ENCODE measurements around the gene MEPE. TPM values are rescaled to one million over a fixed set of nuclear protein-coding genes. Genes with fewer than 3 reads are reported as not detected.

MEPE gene
- total and polyA plus RNA-seq, 4 donors = 0.02 TPM; not detected in 3

GRCh38 chr4:87838205-87838604 lies 5.4 kb downstream of the MEPE start:
- DNase-seq = no peak
- Histone ChIP-seq H3K27me3 (ENCODE audit: control insufficient read depth in 3 of 3, insufficient read depth in 3 of 3, low read length in 2 of 3) (no peaks in the 10 kb centered on the region), H3K9me3 (ENCODE audit: control insufficient read depth in 4 of 4, insufficient read depth in 3 of 4, low read length in 3 of 4) (peaks cover 0 to 1% (median 0%) of the 10 kb centered on the region in 4 donors), H3K9ac (ENCODE audit: insufficient read depth in 1 of 2, low read length in 2 of 2) (no peak overlapping the region), H3K4me1 (ENCODE audit: control insufficient read depth in 5 of 5, insufficient read depth in 5 of 5, low read length in 5 of 5) (peaks cover 0 to 19% (median 2%) of the 10 kb centered on the region in 5 donors), H3K4me3 (no peak overlapping the region), H3K27ac (ENCODE audit: low read depth in 1 of 2, low read length in 1 of 2) (no peak overlapping the region), H3K36me3 (ENCODE audit: control insufficient read depth in 4 of 4, insufficient read depth in 4 of 4, low read length in 4 of 4) (no peaks in the 10 kb centered on the region)
- TF ChIP-seq, protein P1, sequence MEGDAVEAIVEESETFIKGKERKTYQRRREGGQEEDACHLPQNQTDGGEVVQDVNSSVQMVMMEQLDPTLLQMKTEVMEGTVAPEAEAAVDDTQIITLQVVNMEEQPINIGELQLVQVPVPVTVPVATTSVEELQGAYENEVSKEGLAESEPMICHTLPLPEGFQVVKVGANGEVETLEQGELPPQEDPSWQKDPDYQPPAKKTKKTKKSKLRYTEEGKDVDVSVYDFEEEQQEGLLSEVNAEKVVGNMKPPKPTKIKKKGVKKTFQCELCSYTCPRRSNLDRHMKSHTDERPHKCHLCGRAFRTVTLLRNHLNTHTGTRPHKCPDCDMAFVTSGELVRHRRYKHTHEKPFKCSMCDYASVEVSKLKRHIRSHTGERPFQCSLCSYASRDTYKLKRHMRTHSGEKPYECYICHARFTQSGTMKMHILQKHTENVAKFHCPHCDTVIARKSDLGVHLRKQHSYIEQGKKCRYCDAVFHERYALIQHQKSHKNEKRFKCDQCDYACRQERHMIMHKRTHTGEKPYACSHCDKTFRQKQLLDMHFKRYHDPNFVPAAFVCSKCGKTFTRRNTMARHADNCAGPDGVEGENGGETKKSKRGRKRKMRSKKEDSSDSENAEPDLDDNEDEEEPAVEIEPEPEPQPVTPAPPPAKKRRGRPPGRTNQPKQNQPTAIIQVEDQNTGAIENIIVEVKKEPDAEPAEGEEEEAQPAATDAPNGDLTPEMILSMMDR (IDR thresholded peaks at IDR 0.05; ENCODE audit: control extremely low read depth, extremely low read depth) = no peak
- ATAC-seq (ENCODE audit: insufficient read depth, low FRiP score) = no peak
- 81 to 83% methylated on average over 6 of the region's 6 CpGs for WGBS, 2 donors

DNA sequence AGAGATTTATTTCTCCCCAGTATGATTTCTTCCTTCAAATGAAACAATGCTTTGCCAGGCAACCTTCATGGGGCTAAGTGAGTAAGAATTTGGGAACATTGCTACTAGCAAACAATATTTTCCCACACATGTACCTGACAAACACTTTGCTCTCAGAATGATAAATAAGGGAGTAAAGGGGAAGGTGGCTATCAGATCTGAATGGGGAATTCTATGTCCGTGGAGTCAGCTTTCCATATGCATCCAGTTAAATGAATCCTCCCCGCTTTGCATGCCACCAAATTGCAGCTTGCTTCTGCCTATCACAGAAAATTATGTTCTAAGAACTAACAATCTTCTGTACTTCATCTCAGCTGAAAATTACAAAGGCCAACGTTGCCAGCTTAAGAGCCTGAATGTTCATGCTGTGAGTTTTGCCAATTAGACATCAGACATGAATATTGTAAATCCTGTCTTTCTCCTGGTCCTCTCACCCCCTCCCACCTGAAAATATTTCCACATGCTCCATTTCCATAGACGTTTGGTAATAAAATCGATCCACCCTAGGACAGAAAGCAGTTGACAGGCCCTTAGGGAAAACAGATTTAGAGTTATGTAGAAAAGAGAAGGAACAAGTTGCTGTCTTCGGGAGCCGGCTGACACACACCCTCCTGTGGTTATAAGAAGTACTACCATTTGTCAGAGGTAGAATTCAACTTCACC lies 6.3 kb downstream of the MEPE start:
- Histone ChIP-seq H3K36me3 (ENCODE audit: control insufficient read depth in 4 of 4, insufficient read depth in 4 of 4, low read length in 4 of 4) (no peaks in the 10 kb centered on the region), H3K27ac (ENCODE audit: low read depth in 1 of 2, low read length in 1 of 2) (no peak overlapping the region), H3K27me3 (ENCODE audit: control insufficient read depth in 3 of 3, insufficient read depth in 3 of 3, low read length in 2 of 3) (no peaks in the 10 kb centered on the region), H3K4me1 (ENCODE audit: control insufficient read depth in 5 of 5, insufficient read depth in 5 of 5, low read length in 5 of 5) (peaks cover 0 to 20% (median 5%) of the 10 kb centered on the region in 5 donors), H3K9me3 (ENCODE audit: control insufficient read depth in 4 of 4, insufficient read depth in 3 of 4, low read length in 3 of 4) (peaks cover 0 to 1% (median 0%) of the 10 kb centered on the region in 4 donors), H3K9ac (ENCODE audit: insufficient read depth in 1 of 2, low read length in 2 of 2) (no peak overlapping the region), H3K4me3 (no peak overlapping the region)
- TF ChIP-seq, protein P1 (IDR thresholded peaks at IDR 0.05; ENCODE audit: control extremely low read depth, extremely low read depth) = peak; percentile 12
- ATAC-seq (ENCODE audit: insufficient read depth, low FRiP score) = no peak
- 32 to 34% methylated on average over 7 of the region's 7 CpGs for WGBS, 2 donors
- peak; percentile 40 to 67 (median 64) for DNase-seq

DNA sequence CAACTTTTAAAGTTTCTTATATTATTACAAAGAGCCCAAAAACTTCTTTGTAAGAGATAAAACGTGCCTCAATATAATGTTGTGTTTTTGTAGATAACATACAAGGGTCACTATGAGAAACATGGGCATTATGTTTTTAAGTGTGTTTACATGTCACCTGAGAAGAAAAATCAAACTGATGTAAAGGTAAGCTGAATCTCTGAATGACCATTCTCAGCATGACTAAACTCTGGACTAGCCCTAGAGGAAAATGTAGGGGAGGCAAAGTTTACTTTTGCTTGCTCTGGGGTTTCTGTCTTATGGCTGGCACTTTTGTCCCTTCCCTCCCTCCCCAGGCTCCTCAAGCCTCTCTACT lies 6.8 kb downstream of the MEPE start:
- TF ChIP-seq, protein P1 (IDR thresholded peaks at IDR 0.05; ENCODE audit: control extremely low read depth, extremely low read depth) = no peak
- H3K27me3 ChIP-seq (ENCODE audit: control insufficient read depth in 3 of 3, insufficient read depth in 3 of 3, low read length in 2 of 3) = no peaks in the 10 kb centered on the region
- H3K9me3 ChIP-seq (ENCODE audit: control insufficient read depth in 4 of 4, insufficient read depth in 3 of 4, low read length in 3 of 4) = peaks cover 0 to 1% (median 0%) of the 10 kb centered on the region in 4 donors
- H3K4me1 ChIP-seq (ENCODE audit: control insufficient read depth in 5 of 5, insufficient read depth in 5 of 5, low read length in 5 of 5) = peaks cover 0 to 15% (median 5%) of the 10 kb centered on the region in 5 donors
- H3K9ac ChIP-seq (ENCODE audit: insufficient read depth in 1 of 2, low read length in 2 of 2) = peak overlapping the region in 1 of 2 donors; percentile 38
- WGBS, 2 donors = 0 to 4% methylated on average over 1 of the region's 1 CpG
- H3K36me3 ChIP-seq (ENCODE audit: control insufficient read depth in 4 of 4, insufficient read depth in 4 of 4, low read length in 4 of 4) = no peaks in the 10 kb centered on the region
- ATAC-seq (ENCODE audit: insufficient read depth, low FRiP score) = no peak
- H3K27ac ChIP-seq (ENCODE audit: low read depth in 1 of 2, low read length in 1 of 2) = no peak overlapping the region
- no peak for DNase-seq
- H3K4me3 ChIP-seq = no peak overlapping the region

Measured in lung (tissue), 12 donors.